K562 (cell line): ENCODE measurements around the gene RFX7. TPM values are rescaled to one million over a fixed set of nuclear protein-coding genes. Genes with fewer than 3 reads are reported as not detected.

Experiments used
- BHLHE40 ChIP-seq: IDR thresholded peaks from 2 replicates; pipeline ENCODE4 v1.6.1; 2011; ENCODE audit warnings: low read length, improper control_type of control experiment
- DACH1 ChIP-seq: fragments of 450-650 bp; IDR thresholded peaks from 2 replicates; pipeline ENCODE4 v1.6.1; 2018; ENCODE audit not compliant: partially characterized antibody
- DDX20 ChIP-seq: fragments of 450-650 bp; IDR thresholded peaks from 2 replicates; pipeline ENCODE4 v1.6.1; 2016; ENCODE audit warnings: missing genetic modification characterization, low read depth, mild to moderate bottlenecking, missing compliant biosample characterization, moderate library complexity
- FOSL1 ChIP-seq: fragments of 200-800 bp; sonication (Bioruptor generic); conservative IDR thresholded peaks from 2 replicates; pipeline ENCODE4 v1.6.1; 2016; ENCODE audit warnings: missing genetic modification characterization, missing compliant biosample characterization
- FOXA3 ChIP-seq, 2 experiments: fragments of 450-650 bp in 1 of 2; sonication (generic) in 1 of 2; formaldehyde crosslinking; IDR thresholded peaks in 1 of 2; conservative IDR thresholded peaks in 1 of 2; 2 replicates each; pipeline versions ENCODE4 v1.4.0 to v1.8.0; 2020 to 2022; ENCODE audit warnings: mild to moderate bottlenecking in 2 of 2, missing genetic modification reagents in 1 of 2
- GATAD2A ChIP-seq: fragments of 450-650 bp; IDR thresholded peaks from 2 replicates; pipeline ENCODE4 v1.6.1; 2017
- GTF2A2 ChIP-seq: IDR thresholded peaks from 2 replicates; pipeline ENCODE4 v1.6.1; 2016; ENCODE audit warnings: mild to moderate bottlenecking, missing genetic modification characterization, missing compliant biosample characterization
- L3MBTL2 ChIP-seq: fragments of 450-650 bp; IDR thresholded peaks from 2 replicates; pipeline ENCODE4 v1.6.1; 2016; ENCODE audit warnings: mild to moderate bottlenecking, moderate library complexity
- POU5F1 ChIP-seq: fragments of 150-350 bp; IDR thresholded peaks from 2 replicates; pipeline ENCODE4 v1.6.1; 2014; ENCODE audit warnings: borderline replicate concordance, low read length, low read depth, mild to moderate bottlenecking; ENCODE audit not compliant: partially characterized antibody
- PYGO2 ChIP-seq: fragments of 450-650 bp; IDR thresholded peaks from 2 replicates; pipeline ENCODE4 v1.6.1; 2016; ENCODE audit warnings: mild to moderate bottlenecking, missing genetic modification characterization, moderate library complexity, missing compliant biosample characterization
- RB1 ChIP-seq: fragments of 450-650 bp; IDR thresholded peaks from 2 replicates; pipeline ENCODE4 v1.6.1; 2017; ENCODE audit warnings: low read depth, mild to moderate bottlenecking
- RNF219 ChIP-seq: fragments of 250-450 bp; sonication (Bioruptor Pico); IDR thresholded peaks from 2 replicates; pipeline ENCODE4 v1.5.0; 2022; ENCODE audit warnings: mild to moderate bottlenecking
- SETDB1 ChIP-seq: IDR thresholded peaks from one replicate; pipeline ENCODE4 v1.6.1; 2012; ENCODE audit warnings: low read length, control low read depth, inconsistent platforms
- SIN3A ChIP-seq, 2 experiments: fragments of 150-350 bp in 1 of 2; IDR thresholded peaks; 2 replicates each; pipeline ENCODE4 v1.6.1; 2011 to 2016; ENCODE audit warnings: borderline replicate concordance in 2 of 2, low read depth in 2 of 2, low read length in 2 of 2, mild to moderate bottlenecking in 2 of 2, moderate library complexity in 2 of 2; ENCODE audit not compliant: control insufficient read depth in 1 of 2
- SNRNP70 ChIP-seq: fragments of 200-400 bp; formaldehyde crosslinking; optimal IDR thresholded peaks from 2 replicates; pipeline ENCODE3; 2017; ENCODE audit warnings: low read depth, low read length
- TAF1 ChIP-seq: IDR thresholded peaks from 2 replicates; pipeline ENCODE4 v1.6.1; 2011; ENCODE audit warnings: mild to moderate bottlenecking, low read length, moderate library complexity; ENCODE audit not compliant: insufficient read depth, control insufficient read depth, severe bottlenecking; ENCODE audit errors: extremely low read depth
- ZBTB43 ChIP-seq: sonication (generic); formaldehyde crosslinking; IDR thresholded peaks from 2 replicates; pipeline ENCODE4 v1.8.0; 2023; ENCODE audit warnings: mild to moderate bottlenecking, missing genetic modification reagents
- ZNF282 ChIP-seq: sonication (generic); formaldehyde crosslinking; IDR thresholded peaks from 2 replicates; pipeline ENCODE4 v1.8.1; 2023; ENCODE audit warnings: missing genetic modification reagents
- ZNF316 ChIP-seq: fragments of 450-650 bp; IDR thresholded peaks from 2 replicates; pipeline ENCODE4 v1.6.1; 2016
- polyA plus RNA-seq, 8 experiments: library from polyadenylated mRNA; depleted of rRNA in 4 of 8; stranded (reverse) in 5 of 8; unstranded in 3 of 8; fragments of >200 nt; fragmentation: Nextera tagmentation in 2 of 8; fragmentation: Illumina TruSeq in 1 of 8; extraction: Ambion mirVana in 2 of 8; extraction: Trizol in 1 of 8; gene quantifications; 2 replicates each; pipeline versions ENCODE4 v1.2.1 to v1.2.3, GENCODE V29; 2011 to 2014; ENCODE audit warnings: inconsistent platforms in 1 of 8, missing spikeins in 1 of 8
- total RNA-seq, 7 experiments: library from RNA; depleted of rRNA in 6 of 7; stranded (reverse); fragments of >200 nt in 6 of 7; fragmentation: Illumina TruSeq in 2 of 7; extraction: Trizol in 2 of 7; gene quantifications; 2 replicates each; pipeline versions ENCODE4 v1.2.1 to v1.2.3, GENCODE V29; 2011 to 2021; ENCODE audit warnings: low replicate concordance in 1 of 7
- TF ChIP-seq, protein P1 (sequence below): fragments of 450-650 bp; formaldehyde crosslinking; IDR thresholded peaks from 2 replicates; pipeline ENCODE4 v1.4.0; 2022; ENCODE audit warnings: mild to moderate bottlenecking, moderate library complexity
- TF ChIP-seq, protein P2 (sequence below): fragments of 450-650 bp; formaldehyde crosslinking; IDR thresholded peaks from 2 replicates; pipeline ENCODE4 v1.4.0; 2020; ENCODE audit warnings: mild to moderate bottlenecking, moderate library complexity

RFX7 gene
- total and polyA plus RNA-seq, 9 of the 15 experiments (the other 6 are each of a cell fraction or from before 2014, with no cell fraction given) = 2.4 to 17.9 (median 6.3) TPM

DNA sequence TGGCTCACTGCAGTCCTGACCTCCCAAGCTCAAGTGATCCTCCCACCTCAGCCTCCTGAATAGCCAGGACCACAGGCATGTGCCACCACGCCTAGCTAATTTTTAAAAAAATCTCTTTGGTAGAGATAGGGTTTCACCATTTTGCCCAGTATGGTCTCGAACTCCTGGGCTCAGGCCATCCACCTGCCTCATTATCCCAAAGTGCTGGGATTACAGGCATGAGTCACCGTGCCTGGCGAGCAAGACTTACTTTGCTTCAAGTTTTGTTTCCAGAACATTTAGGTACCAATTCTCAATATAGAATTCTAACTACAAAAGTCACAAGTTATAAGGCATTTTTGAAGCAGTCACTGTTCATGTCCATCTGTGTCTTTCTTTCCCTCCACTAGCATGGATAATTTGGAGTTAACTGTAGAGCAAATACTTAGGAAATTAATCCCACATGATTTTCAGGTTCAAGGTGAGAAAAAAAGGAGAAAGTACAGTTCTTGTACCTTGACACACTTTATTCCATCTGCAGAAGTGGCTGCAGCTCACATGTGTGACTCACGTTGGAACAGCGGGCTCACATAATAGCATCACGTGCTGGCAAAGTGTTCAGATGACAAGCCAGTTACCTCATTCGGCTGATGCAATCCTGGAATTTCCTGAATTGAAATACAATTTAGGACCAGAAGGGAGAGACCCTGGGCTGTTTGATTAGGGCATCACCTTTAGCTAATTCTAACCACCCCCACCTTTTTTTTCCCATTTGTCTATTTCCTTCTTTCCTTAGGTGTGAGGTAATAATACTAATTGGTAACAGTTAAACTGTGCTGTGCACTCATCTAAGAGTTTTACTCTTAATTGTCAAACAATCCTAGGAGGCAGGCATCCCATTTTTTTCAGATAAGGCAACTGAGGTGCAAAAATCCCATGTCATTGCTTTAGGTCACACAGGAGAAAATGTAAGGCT is 203.3 kb downstream of the RFX7 start (continued):
- TF ChIP-seq TAF1 (no peak), DACH1 (no peak), ZNF282 (CRISPR knock-in tag) (no peak), GATAD2A (no peak), RNF219 (CRISPR knock-in tag) (no peak), DDX20 (tag) (0 out of 2 replicates have a peak, but pooled peaks have one; percentile 22), BHLHE40 (peak; percentile 99), PYGO2 (tag) (no peak), SNRNP70 (no peak), FOXA3 (CRISPR knock-in tag; conservative IDR thresholded peaks at IDR 0.05 in 1 of 2, IDR thresholded peaks at IDR 0.05 in 1 of 2) (no peak), FOSL1 (peak; percentile 96), ZNF316 (no peak), RB1 (no peak), SETDB1 (no peak), GTF2A2 (tag) (no peak), POU5F1 (no peak), L3MBTL2 (peak; percentile 98), ZBTB43 (CRISPR knock-in tag) (no peak), SIN3A (IDR thresholded peaks at IDR 0.05; ENCODE audit: borderline replicate concordance in 2 of 2, control insufficient read depth in 1 of 2, low read depth in 2 of 2, low read length in 2 of 2) (no peak)
- TF ChIP-seq, protein P1, sequence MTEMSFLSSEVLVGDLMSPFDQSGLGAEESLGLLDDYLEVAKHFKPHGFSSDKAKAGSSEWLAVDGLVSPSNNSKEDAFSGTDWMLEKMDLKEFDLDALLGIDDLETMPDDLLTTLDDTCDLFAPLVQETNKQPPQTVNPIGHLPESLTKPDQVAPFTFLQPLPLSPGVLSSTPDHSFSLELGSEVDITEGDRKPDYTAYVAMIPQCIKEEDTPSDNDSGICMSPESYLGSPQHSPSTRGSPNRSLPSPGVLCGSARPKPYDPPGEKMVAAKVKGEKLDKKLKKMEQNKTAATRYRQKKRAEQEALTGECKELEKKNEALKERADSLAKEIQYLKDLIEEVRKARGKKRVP (CRISPR knock-in tag) = peak; percentile 99
- TF ChIP-seq, protein P2, sequence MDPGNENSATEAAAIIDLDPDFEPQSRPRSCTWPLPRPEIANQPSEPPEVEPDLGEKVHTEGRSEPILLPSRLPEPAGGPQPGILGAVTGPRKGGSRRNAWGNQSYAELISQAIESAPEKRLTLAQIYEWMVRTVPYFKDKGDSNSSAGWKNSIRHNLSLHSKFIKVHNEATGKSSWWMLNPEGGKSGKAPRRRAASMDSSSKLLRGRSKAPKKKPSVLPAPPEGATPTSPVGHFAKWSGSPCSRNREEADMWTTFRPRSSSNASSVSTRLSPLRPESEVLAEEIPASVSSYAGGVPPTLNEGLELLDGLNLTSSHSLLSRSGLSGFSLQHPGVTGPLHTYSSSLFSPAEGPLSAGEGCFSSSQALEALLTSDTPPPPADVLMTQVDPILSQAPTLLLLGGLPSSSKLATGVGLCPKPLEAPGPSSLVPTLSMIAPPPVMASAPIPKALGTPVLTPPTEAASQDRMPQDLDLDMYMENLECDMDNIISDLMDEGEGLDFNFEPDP (CRISPR knock-in tag) = no peak
